ENCODE results near the gene MRAP2.

Gene MRAP2, protein sequence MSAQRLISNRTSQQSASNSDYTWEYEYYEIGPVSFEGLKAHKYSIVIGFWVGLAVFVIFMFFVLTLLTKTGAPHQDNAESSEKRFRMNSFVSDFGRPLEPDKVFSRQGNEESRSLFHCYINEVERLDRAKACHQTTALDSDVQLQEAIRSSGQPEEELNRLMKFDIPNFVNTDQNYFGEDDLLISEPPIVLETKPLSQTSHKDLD

DNA sequence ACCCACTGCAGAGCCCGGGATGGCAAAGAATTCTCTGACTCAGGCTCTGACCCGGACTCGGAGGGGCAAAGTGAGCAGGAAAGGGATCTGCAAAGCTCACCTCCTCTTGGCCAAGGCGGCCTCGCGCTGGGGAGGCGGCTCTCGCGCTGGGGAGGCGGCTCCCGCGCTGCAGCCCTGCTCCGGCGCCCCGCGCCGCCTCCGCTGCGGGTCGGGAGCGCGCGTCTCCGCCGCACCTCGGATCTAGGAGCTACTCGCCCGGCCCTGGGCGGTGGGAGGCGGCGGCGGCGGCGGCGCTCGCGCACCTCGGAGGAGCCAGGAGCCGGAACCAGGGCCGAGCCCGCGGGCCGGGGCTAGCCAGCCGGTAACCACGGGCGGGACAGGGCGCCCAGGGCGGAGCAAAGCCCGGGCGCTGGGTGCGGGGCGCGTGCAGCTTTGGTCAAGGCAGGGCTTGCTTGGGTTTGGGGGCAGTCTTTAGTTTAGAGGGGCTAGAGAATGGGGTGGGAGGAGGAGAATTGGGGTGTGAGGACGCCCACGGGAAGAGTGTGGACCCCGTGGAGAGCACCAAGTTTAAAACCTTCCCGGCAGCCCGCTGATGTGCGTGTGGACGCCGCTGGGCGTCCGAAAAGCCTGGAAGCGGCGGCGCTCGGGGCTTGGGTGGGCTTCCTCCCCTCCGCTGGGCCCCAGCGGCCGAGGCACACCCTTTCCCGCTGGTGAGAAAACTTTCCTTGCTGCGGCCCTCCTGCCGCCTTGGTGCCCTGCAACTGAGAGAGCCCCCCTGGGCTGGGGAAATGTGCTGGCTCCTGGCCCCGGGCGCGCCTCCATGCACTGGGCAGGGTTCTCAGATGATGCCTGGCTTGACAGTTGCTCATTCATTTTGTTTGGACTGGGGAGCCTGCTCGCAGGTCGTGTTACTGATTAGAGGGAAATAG, at the start of gene MRAP2:
Gene MRAP2 (plus strand): TSS at position 250 of the 929 bp plus-strand sequence. CDS start 21,547 bp downstream, outside the sequence.
- no peak for DNase-seq

GRCh38 chr6:83984411-83984810, 49.2 kb upstream of the MRAP2 start:
- DNase-seq: no peak

GRCh38 chr6:83985308-83985713, 48.3 kb upstream of the MRAP2 start:
- no peak for DNase-seq

- no peak for DNase-seq
Measured at GRCh38 chr6:83985715-83986114, 47.9 kb upstream of the MRAP2 start.

DNA sequence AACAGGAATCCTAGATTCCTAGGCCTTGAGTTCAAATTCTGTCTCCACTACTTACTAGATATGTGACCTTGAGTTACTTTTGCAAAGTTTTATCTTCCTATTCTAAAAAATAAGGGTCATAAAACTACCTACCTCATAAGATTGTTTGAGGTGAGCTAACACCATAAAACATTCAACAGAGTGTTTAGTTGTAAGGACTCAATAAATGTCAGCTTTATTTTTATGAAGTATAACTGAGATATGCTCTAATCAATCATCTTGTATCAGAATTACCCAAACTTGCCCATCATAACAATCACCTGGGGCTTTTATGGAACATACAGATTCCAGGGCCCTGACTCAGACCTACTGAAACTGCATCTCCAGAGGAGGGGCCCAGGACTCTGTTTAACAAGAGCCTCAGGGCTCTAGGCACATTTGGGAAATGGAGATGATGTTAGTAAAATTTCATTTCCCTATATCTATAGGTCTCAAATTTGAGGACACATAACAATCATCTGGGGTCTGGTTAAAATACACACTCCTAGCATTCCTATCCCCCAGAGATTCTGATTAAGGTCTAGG, 35.5 kb upstream of the MRAP2 start:
- DNase-seq: no peak

GRCh38 chr6:84001119-84001518, 32.5 kb upstream of the MRAP2 start:
- no peak for DNase-seq

DNA sequence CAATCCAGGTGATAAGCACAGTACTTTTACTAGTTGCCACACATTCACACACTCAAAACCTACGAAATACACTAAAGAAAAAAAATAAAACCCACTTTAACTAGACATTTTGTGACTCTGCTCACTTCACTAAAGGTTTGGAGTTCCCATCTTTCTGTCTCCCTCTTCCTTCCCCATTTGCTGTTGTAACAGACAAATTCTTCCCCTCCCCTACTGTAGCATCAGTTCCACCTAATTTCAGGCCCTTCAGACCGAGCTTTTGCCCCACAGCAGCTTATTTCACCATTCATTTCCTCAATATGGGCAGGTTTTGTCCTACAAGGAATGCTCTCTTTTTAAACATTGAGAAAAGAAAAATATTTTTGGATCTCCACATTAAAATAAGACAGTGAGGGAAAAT, 31.3 kb upstream of the MRAP2 start:
- DNase-seq: no peak

DNA sequence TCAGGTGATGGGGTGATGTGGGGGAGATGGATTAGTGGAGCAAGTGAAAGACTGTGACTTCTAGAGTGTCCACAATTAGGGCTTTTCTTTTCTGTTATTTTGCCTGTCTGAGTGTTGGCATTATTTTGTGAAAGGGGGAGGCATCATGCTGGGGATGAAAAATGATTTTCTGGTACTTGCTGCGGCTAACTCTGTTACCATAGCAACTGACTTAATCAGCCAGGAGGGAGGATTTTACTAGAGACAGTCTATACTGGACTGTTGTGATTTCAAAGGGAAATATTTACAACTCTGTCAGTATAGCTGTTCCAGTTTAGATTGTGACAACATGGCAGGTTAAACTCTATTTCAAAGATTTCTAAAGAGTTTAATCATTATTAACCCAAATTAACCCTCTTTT, 30.4 kb upstream of the MRAP2 start:
- no peak for DNase-seq

DNA sequence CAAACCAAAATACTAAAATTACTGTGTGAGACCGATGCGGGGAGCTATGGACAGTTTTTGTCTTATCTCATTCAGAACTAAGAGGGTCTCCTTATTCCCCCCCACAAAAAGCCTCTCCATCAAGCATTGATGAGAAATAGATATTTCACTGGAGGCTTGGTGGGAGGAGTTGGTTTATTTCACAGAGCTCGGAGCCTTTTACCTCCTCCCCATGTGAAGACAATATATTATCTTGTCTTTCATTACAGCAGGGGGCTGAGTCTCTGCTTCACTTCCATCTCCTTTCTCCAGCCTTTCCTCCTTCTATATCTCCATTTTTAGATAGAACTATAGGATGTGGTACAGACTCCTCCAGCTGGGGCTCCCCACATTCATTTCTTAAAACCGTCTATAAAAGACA, 29.9 kb upstream of the MRAP2 start:
- DNase-seq: no peak

GRCh38 chr6:84007871-84008270, 25.7 kb upstream of the MRAP2 start:
- no peak for DNase-seq

DNA sequence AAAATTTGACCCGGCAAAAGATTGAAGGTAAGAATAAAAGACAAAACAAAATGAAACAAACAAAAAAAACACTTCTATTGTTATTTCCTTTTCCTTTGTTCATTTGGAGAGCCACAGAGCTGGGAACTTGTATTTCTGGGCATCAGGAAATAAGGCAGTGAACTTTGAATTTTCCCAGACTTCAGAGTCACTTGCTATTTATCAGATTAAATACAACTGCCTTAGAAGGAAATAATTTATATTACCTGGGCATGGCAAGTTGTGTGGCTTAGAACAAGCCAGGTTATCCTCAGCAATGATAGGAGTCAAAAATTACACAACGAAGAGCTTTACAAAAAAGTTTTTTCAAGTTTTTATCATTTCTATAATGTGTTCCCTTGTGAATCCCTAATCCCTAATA, 20.2 kb upstream of the MRAP2 start:
- DNase-seq: no peak

- DNase-seq: no peak
Measured at GRCh38 chr6:84013931-84014330, 19.6 kb upstream of the MRAP2 start.

DNA sequence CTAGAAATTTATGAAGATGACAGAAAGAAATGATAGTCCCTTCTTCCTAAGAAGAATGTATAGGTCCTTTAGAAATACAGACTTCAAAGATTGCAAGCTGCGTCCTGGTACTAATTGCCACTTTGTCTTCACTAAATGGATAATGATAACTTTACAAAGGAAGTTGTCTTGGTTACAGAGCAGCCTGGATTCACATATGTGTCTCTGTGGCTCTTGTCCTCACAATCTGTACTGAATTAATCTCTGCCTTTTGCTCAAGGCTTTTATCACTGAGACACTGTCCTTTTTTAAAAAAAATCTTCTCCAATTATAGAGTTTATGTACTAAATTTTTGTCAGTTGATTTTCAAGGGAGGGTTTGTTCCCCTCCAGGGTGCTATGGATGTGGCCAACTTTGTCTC, 17.5 kb upstream of the MRAP2 start:
- DNase-seq: no peak

- no peak for DNase-seq
Measured at GRCh38 chr6:84017709-84018452, 15.7 kb upstream of the MRAP2 start.

DNA sequence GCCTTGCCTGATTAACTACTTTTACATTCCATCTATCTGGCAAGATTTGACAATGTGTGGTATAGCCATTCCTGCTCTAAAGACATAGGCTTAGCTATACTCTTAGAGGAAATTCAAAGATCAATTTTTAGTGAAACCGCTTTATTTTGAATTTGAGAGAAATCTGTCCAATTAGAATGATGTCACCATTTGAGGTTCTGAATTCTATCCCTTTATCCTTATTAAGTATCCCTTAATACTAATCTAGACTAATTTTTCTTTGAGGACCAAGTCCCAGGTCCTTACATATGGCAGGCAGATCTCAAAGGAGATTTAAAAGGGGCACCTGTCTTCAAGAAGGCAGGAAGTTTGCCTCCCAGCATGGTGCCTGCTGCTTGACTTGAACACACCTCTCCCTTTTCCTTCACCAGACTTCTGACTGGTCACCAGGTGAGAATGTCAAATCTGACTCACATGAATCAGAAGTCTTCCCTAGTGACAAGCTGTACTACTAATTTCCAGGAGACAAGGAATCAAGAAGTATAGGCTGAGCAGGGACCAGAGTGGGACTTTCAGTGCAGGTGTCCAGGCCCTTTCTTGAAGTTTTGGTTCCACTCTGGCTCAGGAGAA, 15.0 kb upstream of the MRAP2 start:
- no peak for DNase-seq

DNA sequence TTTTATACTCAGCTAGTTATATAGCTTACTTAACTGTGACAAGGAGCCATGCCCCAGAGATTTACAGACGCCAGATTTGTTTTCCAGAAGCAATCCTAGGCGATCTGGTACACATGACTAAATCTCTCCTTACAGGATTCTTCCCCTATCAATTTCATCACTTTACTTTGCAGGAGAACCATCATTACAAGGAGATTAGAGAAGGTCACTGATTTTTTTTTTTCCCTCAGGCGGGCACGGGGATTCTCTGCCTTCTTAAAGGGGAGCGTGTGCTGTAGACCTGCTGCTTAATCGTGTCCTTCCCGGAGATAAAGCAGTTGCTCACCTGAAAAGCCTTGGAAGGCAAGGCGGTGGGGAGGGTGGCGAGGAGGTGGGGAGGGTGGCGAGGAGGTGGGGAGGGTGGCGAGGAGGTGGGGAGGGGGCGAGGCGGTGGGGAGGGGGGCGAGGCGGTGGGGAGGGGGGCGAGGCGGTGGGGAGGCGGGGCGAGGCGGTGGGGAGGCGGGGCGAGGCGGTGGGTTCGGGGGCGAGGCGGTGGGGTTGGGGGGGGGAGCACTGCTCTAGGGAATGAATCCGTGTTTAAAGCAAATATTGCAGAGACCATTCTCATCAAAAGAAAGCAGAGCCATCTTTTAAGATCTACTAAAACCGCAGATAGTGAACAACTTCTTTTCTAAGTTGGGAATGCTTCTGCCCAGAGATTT, 14.3 kb upstream of the MRAP2 start:
- no peak for DNase-seq

GRCh38 chr6:84019842-84020211, 13.7 kb upstream of the MRAP2 start:
- DNase-seq: no peak

DNA sequence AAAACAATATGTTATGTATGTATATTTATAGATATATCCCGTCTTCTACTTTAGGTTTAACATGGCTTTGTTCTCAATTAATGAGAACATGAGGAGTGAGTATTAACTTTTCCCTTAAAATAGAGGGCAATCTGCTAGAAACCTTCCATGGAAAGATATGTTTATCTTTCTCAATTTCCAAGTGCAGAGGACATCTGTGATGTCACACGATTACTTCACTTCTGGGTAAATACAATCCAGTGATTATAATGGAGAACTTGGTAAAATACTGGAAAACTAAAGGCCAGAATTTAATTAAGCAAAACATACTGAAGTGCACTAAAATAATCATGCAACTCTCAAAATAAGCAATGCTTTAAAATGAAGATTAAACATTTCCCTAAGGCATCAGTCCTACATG, 11.9 kb upstream of the MRAP2 start:
- no peak for DNase-seq

DNA sequence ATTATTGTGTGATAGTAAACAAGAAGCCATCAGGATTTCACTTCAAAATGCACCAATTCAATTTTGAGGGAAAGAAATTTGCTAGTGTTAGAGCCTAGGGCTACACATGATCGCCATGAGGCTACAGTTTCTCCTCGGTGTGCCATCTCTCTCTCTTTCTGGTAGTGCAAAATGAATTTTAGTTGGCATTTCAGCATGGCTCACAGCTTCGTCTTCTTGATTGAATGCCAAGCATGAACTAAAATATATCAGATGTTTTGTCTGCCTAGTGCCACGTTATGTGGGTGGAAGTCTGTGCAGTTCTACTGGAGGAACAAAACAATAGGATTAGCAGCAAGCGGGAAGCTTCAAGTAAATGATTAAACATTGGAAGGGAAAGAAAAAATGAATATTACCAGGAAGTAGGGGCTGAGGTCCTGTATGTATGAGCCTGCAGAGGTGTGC, 6.8 kb upstream of the MRAP2 start:
- no peak for DNase-seq

GRCh38 chr6:84027340-84028181, 6.0 kb upstream of the MRAP2 start:
- DNase-seq: no peak

DNA sequence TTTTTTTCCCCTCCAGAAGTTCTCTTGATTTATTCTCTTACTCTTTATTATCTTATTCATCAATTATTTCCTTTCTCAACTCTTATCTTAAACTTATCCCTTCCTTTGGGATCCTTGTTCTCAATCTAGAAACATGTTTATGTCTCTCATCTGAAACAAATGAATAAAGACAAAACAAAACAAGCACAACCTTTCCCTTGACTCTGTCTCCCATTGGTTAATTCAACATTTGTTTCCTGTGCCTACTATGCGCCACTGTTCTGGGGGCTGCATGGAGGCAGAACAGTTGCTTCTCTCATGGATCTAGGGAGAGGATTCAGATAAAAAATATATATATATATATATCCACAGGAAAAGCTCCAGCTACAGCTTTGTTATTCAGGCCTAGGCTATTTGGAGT, 5.2 kb upstream of the MRAP2 start:
- DNase-seq: no peak

Data from stimulated activated CD4-positive, alpha-beta T cell treated with anti-CD3 and anti-CD28 coated beads, Interleukin-4, amount 100 ng/mL, for 1 hour (primary cell).